C4-2B (cell line): ENCODE measurements around the gene DSC2.

Experiments used
- ZFX ChIP-seq: fragments of 450-650 bp; IDR thresholded peaks from 2 replicates; pipeline ENCODE4 v1.6.1; 2017
- TF ChIP-seq, protein P1 (sequence below): fragments of 450-650 bp; conservative IDR thresholded peaks from 2 replicates; pipeline ENCODE4 v1.5.1; 2017; ENCODE audit warnings: mild to moderate bottlenecking

DNA sequence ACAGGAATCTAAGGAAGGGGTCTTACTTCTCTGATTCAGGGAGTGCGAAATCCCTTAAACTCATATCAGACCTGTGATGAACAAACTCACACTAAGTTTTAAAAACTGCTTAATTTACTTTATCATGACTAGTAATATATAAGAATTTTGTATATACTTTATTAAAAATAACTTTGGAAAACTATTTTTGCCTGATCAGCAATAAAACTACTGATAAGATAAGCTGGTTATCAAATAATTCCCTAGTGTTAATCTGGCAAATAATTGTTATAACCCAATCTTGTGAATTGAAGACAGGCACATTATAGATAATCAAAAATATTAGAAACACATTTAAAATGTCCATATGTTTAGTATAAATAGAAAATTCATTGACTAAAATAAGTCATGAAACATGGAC, 36.0 kb downstream of the DSC2 start:
- TF ChIP-seq, protein P1, sequence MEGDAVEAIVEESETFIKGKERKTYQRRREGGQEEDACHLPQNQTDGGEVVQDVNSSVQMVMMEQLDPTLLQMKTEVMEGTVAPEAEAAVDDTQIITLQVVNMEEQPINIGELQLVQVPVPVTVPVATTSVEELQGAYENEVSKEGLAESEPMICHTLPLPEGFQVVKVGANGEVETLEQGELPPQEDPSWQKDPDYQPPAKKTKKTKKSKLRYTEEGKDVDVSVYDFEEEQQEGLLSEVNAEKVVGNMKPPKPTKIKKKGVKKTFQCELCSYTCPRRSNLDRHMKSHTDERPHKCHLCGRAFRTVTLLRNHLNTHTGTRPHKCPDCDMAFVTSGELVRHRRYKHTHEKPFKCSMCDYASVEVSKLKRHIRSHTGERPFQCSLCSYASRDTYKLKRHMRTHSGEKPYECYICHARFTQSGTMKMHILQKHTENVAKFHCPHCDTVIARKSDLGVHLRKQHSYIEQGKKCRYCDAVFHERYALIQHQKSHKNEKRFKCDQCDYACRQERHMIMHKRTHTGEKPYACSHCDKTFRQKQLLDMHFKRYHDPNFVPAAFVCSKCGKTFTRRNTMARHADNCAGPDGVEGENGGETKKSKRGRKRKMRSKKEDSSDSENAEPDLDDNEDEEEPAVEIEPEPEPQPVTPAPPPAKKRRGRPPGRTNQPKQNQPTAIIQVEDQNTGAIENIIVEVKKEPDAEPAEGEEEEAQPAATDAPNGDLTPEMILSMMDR = no peak
- TF ChIP-seq ZFX = no peak
